Endothelial cell of umbilical vein (primary cell): ENCODE measurements around the gene ATXN1. TPM values are rescaled to one million over a fixed set of nuclear protein-coding genes. Genes with fewer than 3 reads are reported as not detected.

Experiments used
- BruUV-seq: library from RNA; stranded (reverse); fragments of 400-500 nt; replicated peaks from 2 replicates; lab custom pipeline; 2021; lab: Mats Ljungman, UMichigan
- CTCF ChIA-PET: fragments of 300-600, 350-600 bp; sonication (Branson Sonifier 250); formaldehyde crosslinking; loops from one replicate; lab custom pipeline; 2021; ENCODE audit warnings: antibody characterized with exemption, inconsistent platforms; lab: Charles Lee
- POLR2A ChIA-PET: fragments of 300-600, 350-600 bp; sonication (Branson Sonifier 250); formaldehyde crosslinking; loops from one replicate; lab custom pipeline; 2021; ENCODE audit warnings: antibody characterized with exemption, inconsistent platforms; lab: Charles Lee
- DNase-seq: peaks from one replicate; pipeline ENCODE4 v3.0.0-alpha.2; 2011; ENCODE audit warnings: low read depth, low spot score
- FAIRE-seq: peaks from 2 replicates; lab custom pipeline; 2011; peaks lifted over from hg19 to GRCh38; lab: Jason Lieb, UNC
- H2AFZ ChIP-seq: 2 replicates; pipeline ENCODE4 v1.6.0; 2012; ENCODE audit warnings: low read depth, low read length, control low read depth, inconsistent platforms
- H3K27ac ChIP-seq: 2 replicates; pipeline ENCODE4 v1.5.1; 2011; ENCODE audit warnings: low read depth, mild to moderate bottlenecking, control low read depth, low read length, moderate library complexity; ENCODE audit not compliant: insufficient read depth
- H3K27me3 ChIP-seq, 2 experiments: 2 replicates each; pipeline versions ENCODE4 v1.6.0 to v1.6.1; 2011; ENCODE audit warnings: low read length in 2 of 2, mixed read lengths in 1 of 2; ENCODE audit not compliant: control insufficient read depth in 2 of 2, insufficient read depth in 2 of 2
- H3K36me3 ChIP-seq, 2 experiments: 2 replicates in 1 of 2; 3 replicates in 1 of 2; pipeline ENCODE4 v1.5.1; 2011; ENCODE audit warnings: low read length in 2 of 2, mild to moderate bottlenecking in 1 of 2, moderate library complexity in 1 of 2; ENCODE audit not compliant: control insufficient read depth in 2 of 2, insufficient read depth in 2 of 2; ENCODE audit errors: extremely low read depth in 1 of 2
- H3K4me1 ChIP-seq: 3 replicates; pipeline ENCODE4 v1.5.1; 2011; ENCODE audit warnings: mild to moderate bottlenecking, low read length; ENCODE audit not compliant: control insufficient read depth, insufficient read depth; ENCODE audit errors: extremely low read depth
- H3K4me2 ChIP-seq: 2 replicates; pipeline ENCODE4 v1.6.1; 2011; ENCODE audit warnings: low read length, control low read depth, mixed read lengths; ENCODE audit not compliant: insufficient read depth
- H3K4me3 ChIP-seq, 3 experiments: fragments of 200-600 bp in 1 of 3; sonication (generic), shearing (Covaris generic) in 1 of 3; replicated peaks in 1 of 3; 2 replicates each; pipeline ENCODE4 v1.5.1; 2011 to 2016; ENCODE audit warnings: control low read depth in 3 of 3, low read length in 3 of 3, mild to moderate bottlenecking in 2 of 3, inconsistent platforms in 1 of 3, low read depth in 1 of 3, moderate library complexity in 1 of 3; ENCODE audit not compliant: insufficient read depth in 1 of 3
- H3K79me2 ChIP-seq: 2 replicates; pipeline ENCODE4 v1.6.0; 2012; ENCODE audit warnings: low read length, inconsistent platforms; ENCODE audit not compliant: control insufficient read depth, insufficient read depth
- H3K9ac ChIP-seq: replicated peaks from 2 replicates; pipeline ENCODE3; 2011; ENCODE audit warnings: low read length, control low read depth; ENCODE audit not compliant: insufficient read depth; ENCODE audit errors: extremely low read depth
- H3K9me1 ChIP-seq: replicated peaks from 3 replicates; pipeline ENCODE4 v1.6.0; 2011; ENCODE audit warnings: mild to moderate bottlenecking, low read length; ENCODE audit not compliant: control insufficient read depth, insufficient read depth; ENCODE audit errors: extremely low read depth
- H3K9me3 ChIP-seq: replicated peaks from 2 replicates; pipeline ENCODE4 v1.5.1; 2012; ENCODE audit warnings: low read length, inconsistent platforms; ENCODE audit not compliant: control insufficient read depth, insufficient read depth
- H4K20me1 ChIP-seq: replicated peaks from 2 replicates; pipeline ENCODE3; 2011; ENCODE audit warnings: mild to moderate bottlenecking, low read length; ENCODE audit not compliant: control insufficient read depth, insufficient read depth; ENCODE audit errors: extremely low read depth
- FOS ChIP-seq: IDR thresholded peaks from 2 replicates; pipeline ENCODE4 v1.6.1; 2011; ENCODE audit warnings: mild to moderate bottlenecking, low read length, moderate library complexity, borderline replicate concordance; ENCODE audit not compliant: insufficient read depth
- GATA2 ChIP-seq: IDR thresholded peaks from 2 replicates; pipeline ENCODE4 v1.7.0; 2011; ENCODE audit warnings: low read depth, mild to moderate bottlenecking, moderate library complexity, mixed read lengths, low read length; ENCODE audit not compliant: insufficient read length, insufficient read depth
- MYC ChIP-seq: IDR thresholded peaks from one replicate; pipeline ENCODE4 v1.6.1; 2011; ENCODE audit warnings: mild to moderate bottlenecking, low read depth, low read length
- POLR2A ChIP-seq: IDR thresholded peaks from 2 replicates; pipeline ENCODE4 v1.6.1; 2012; ENCODE audit warnings: low read depth, mild to moderate bottlenecking, control low read depth, low read length
- POLR2AphosphoS5 ChIP-seq: IDR thresholded peaks from 2 replicates; pipeline ENCODE4 v1.6.1; 2012; ENCODE audit warnings: low read depth, mild to moderate bottlenecking, control low read depth, low read length, moderate library complexity; ENCODE audit not compliant: insufficient read depth
- dilution Hi-C: fragments of 300-500 bp; cut with MboI; formaldehyde crosslinking; loops from one replicate; pipeline ENCODE4 v1.15.0; 2019; ENCODE audit warnings: low sequenced_read_pairs; ENCODE audit not compliant: extremely low pct_ligation_motif_present
- intact Hi-C: fragments of 100-400 bp; cut with micrococcal nuclease; formaldehyde crosslinking; loops from one replicate; pipeline ENCODE4 v1.10.0; 2022
- polyA plus RNA-seq, 4 experiments: library from polyadenylated mRNA; depleted of rRNA in 3 of 4; stranded (reverse) in 3 of 4; unstranded in 1 of 4; fragments of >200 nt; gene quantifications; 2 replicates each; pipeline versions ENCODE4 v1.2.1 to v1.2.3, GENCODE V29; 2011 to 2012; ENCODE audit warnings: missing spikeins in 1 of 4
- total RNA-seq: library from RNA; stranded (reverse); gene quantifications from 2 replicates; pipeline ENCODE4 v1.2.3, GENCODE V29; 2021
- TF ChIP-seq, protein P1 (sequence below), 2 donors: IDR thresholded peaks; 1 replicate in 1 of 2; 2 replicates in 1 of 2; pipeline ENCODE4 v1.5.1; 2011; ENCODE audit warnings: low read length in 2 of 2, mild to moderate bottlenecking in 2 of 2, moderate library complexity in 2 of 2, control low read depth in 1 of 2, inconsistent platforms in 1 of 2, low read depth in 1 of 2; ENCODE audit not compliant: insufficient read depth in 1 of 2; ENCODE audit errors: extremely low read depth in 1 of 2
- TF ChIP-seq, protein P2 (sequence below): IDR thresholded peaks from 2 replicates; pipeline ENCODE4 v1.6.1; 2011; ENCODE audit not compliant: insufficient read depth, insufficient read length

Gene ATXN1
- total and polyA plus RNA-seq, 2 donors (not counting 3 experiments of a cell fraction or from before 2014, with no cell fraction given): 16.4 to 33.0 TPM

DNA sequence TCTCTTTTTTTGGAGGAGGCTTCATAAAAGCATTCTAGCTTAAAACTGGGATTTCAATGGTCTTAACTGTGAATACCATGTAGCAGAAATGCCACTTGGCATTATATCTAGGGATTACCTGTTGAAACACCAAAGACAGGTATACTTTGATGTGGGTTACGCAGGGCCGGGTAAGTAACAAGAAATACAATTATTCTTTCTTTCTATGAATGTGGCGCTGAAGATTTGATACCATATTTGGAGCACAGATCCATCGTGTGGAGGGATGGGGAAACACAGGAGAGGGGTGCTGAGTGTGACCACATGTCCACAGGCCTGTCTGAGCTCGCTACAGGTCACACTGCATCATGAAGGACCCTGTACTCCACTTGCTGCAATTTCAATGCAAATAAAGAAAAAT is 265.1 kb downstream of the ATXN1 start:
- CTCF ChIA-PET: no interaction called here
- intact Hi-C loops: no loop called here
- Histone ChIP-seq H3K4me2 (no peak overlapping the region), H3K4me3 (no peak overlapping the region), H3K4me1 (no peaks in the 10 kb centered on the region), H3K36me3 (no peaks in the 10 kb centered on the region), H4K20me1 (no peaks in the 10 kb centered on the region), H3K9ac (no peak overlapping the region), H3K27me3 (no peaks in the 10 kb centered on the region), H3K9me3 (no peaks in the 10 kb centered on the region), H3K9me1 (no peaks in the 10 kb centered on the region), H3K27ac (no peak overlapping the region), H3K79me2 (no peaks in the 10 kb centered on the region), H2AFZ (no peak overlapping the region)
- FAIRE-seq: no peak
- POLR2A ChIA-PET: no interaction called here
- TF ChIP-seq POLR2AphosphoS5 (no peak), FOS (no peak), GATA2 (no peak), POLR2A (no peak), MYC (no peak)
- TF ChIP-seq, protein P1, sequence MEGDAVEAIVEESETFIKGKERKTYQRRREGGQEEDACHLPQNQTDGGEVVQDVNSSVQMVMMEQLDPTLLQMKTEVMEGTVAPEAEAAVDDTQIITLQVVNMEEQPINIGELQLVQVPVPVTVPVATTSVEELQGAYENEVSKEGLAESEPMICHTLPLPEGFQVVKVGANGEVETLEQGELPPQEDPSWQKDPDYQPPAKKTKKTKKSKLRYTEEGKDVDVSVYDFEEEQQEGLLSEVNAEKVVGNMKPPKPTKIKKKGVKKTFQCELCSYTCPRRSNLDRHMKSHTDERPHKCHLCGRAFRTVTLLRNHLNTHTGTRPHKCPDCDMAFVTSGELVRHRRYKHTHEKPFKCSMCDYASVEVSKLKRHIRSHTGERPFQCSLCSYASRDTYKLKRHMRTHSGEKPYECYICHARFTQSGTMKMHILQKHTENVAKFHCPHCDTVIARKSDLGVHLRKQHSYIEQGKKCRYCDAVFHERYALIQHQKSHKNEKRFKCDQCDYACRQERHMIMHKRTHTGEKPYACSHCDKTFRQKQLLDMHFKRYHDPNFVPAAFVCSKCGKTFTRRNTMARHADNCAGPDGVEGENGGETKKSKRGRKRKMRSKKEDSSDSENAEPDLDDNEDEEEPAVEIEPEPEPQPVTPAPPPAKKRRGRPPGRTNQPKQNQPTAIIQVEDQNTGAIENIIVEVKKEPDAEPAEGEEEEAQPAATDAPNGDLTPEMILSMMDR (IDR thresholded peaks at IDR 0.05; ENCODE audit: extremely low read depth in 1 of 2, insufficient read depth in 1 of 2, low read depth in 1 of 2, low read length in 2 of 2): no peak
- TF ChIP-seq, protein P2, sequence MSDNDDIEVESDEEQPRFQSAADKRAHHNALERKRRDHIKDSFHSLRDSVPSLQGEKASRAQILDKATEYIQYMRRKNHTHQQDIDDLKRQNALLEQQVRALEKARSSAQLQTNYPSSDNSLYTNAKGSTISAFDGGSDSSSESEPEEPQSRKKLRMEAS: no peak
- no peak for DNase-seq
- dilution Hi-C loops: no loop called here
- BruUV-seq: no TSS peak
